Stomach (tissue), 4 donors: ENCODE results near the gene ROBO1.

Source experiments
- POLR2A ChIP-seq, 4 donors: fragments of 450-650 bp; IDR thresholded peaks; one replicate each; pipeline ENCODE4 v1.6.1; 2016; ENCODE audit warnings: antibody characterized with exemption in 4 of 4, control low read depth in 2 of 4, mild to moderate bottlenecking in 1 of 4, moderate library complexity in 1 of 4
- POLR2AphosphoS5 ChIP-seq, 3 donors: sonication (generic); formaldehyde crosslinking; IDR thresholded peaks; one replicate each; pipeline ENCODE4 v1.6.1; 2016; ENCODE audit warnings: antibody characterized with exemption in 3 of 3
- TF ChIP-seq, protein P1 (sequence below), 7 experiments: fragments of 450-650 bp in 4 of 7; fragments of 200-600 bp in 3 of 7; sonication (generic) in 3 of 7; IDR thresholded peaks; one replicate each; pipeline ENCODE4 v1.5.1; 2016 to 2019; ENCODE audit warnings: antibody characterized with exemption in 7 of 7, control low read depth in 2 of 7, mild to moderate bottlenecking in 1 of 7

DNA sequence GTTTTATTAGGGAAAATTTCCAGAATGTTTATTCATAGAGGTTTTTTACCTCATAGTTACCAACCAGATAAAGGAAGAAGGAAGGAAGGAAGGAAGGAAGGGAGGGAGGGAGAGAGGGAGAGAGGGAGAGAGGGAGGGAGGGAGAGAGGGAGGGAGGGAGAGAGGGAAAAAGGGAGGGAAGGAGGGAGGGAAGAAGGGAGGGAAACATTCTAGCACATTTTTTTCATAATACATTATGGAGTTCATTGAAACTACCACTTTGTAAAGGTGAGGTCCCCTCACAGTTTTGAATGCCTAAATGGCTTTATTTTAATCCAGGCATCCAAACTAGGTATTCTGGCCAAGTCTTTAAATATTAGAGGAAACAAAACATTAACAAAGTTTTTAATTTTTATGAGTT is 1049.1 kb downstream of the ROBO1 start:
- TF ChIP-seq, protein P1, sequence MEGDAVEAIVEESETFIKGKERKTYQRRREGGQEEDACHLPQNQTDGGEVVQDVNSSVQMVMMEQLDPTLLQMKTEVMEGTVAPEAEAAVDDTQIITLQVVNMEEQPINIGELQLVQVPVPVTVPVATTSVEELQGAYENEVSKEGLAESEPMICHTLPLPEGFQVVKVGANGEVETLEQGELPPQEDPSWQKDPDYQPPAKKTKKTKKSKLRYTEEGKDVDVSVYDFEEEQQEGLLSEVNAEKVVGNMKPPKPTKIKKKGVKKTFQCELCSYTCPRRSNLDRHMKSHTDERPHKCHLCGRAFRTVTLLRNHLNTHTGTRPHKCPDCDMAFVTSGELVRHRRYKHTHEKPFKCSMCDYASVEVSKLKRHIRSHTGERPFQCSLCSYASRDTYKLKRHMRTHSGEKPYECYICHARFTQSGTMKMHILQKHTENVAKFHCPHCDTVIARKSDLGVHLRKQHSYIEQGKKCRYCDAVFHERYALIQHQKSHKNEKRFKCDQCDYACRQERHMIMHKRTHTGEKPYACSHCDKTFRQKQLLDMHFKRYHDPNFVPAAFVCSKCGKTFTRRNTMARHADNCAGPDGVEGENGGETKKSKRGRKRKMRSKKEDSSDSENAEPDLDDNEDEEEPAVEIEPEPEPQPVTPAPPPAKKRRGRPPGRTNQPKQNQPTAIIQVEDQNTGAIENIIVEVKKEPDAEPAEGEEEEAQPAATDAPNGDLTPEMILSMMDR (IDR thresholded peaks at IDR 0.05) = no peak
- no peak for TF ChIP-seq POLR2A (IDR thresholded peaks at IDR 0.05)
- no peak for TF ChIP-seq POLR2AphosphoS5 (IDR thresholded peaks at IDR 0.05)
